Aorta (tissue), 5 donors: ENCODE data around the gene ZNF226. TPM values are rescaled to one million over a fixed set of nuclear protein-coding genes. Genes with fewer than 3 reads are reported as not detected.
"Not testable (repeated sequence)": the region's sequence is repeated elsewhere in the genome, so short reads cannot be mapped to it uniquely, and the experiment has no call there.

Experiments used
- ATAC-seq: fragments of 200-7000 bp; cut with Tn5 transposase; one replicate; pipeline ENCODE4 v1.9.1; 2022; ENCODE audit warnings: moderate library complexity; ENCODE audit not compliant: low FRiP score
- DNase-seq, 2 donors: peaks; one replicate each; pipeline ENCODE4 v3.0.0-alpha.2; 2020
- H3K27ac ChIP-seq, 2 donors: one replicate each; pipeline ENCODE4 v1.5.1; 2013; ENCODE audit warnings: low read length in 2 of 2, mild to moderate bottlenecking in 2 of 2, moderate library complexity in 2 of 2, control low read depth in 1 of 2, inconsistent platforms in 1 of 2, low read depth in 1 of 2
- H3K27me3 ChIP-seq, 2 donors: one replicate each; pipeline ENCODE4 v1.6.1; 2013; ENCODE audit warnings: control low read depth in 1 of 2, low read length in 1 of 2, mild to moderate bottlenecking in 1 of 2, moderate library complexity in 1 of 2; ENCODE audit not compliant: insufficient read depth in 2 of 2, control insufficient read depth in 1 of 2
- H3K36me3 ChIP-seq, 2 donors: one replicate each; pipeline ENCODE4 v1.6.1; 2013; ENCODE audit warnings: control low read depth in 1 of 2, low read length in 1 of 2, mild to moderate bottlenecking in 1 of 2; ENCODE audit not compliant: insufficient read depth in 2 of 2, control insufficient read depth in 1 of 2
- H3K4me1 ChIP-seq, 2 donors: one replicate each; pipeline ENCODE4 v1.6.1; 2013; ENCODE audit warnings: low read length in 2 of 2, control low read depth in 1 of 2, mild to moderate bottlenecking in 1 of 2, moderate library complexity in 1 of 2; ENCODE audit not compliant: insufficient read depth in 2 of 2, control insufficient read depth in 1 of 2
- H3K4me3 ChIP-seq, 2 donors: one replicate each; pipeline ENCODE4 v1.5.1; 2013; ENCODE audit warnings: low read length in 2 of 2, control low read depth in 1 of 2, mild to moderate bottlenecking in 1 of 2
- H3K9me3 ChIP-seq: one replicate; pipeline ENCODE4 v1.6.1; 2013; ENCODE audit warnings: mild to moderate bottlenecking, low read length; ENCODE audit not compliant: control insufficient read depth
- WGBS, 2 donors: extraction: QIAGEN DNeasy Blood & Tissue Kit; methylation state at CpG; one replicate each; pipeline ENCODE4 v1.1.7; 2013; 5-methylcytosine and 5-hydroxymethylcytosine counted together
- intact Hi-C, 2 donors: fragments of 100-400 bp; cut with DNase I; formaldehyde crosslinking; loops; one replicate each; pipeline versions ENCODE4 v1.14.2 to v1.15.0; 2022
- polyA plus RNA-seq, 2 donors: library from polyadenylated mRNA; stranded (reverse); fragments of 200-250 nt; gene quantifications; one replicate each; pipeline ENCODE4 v1.2.3, GENCODE V29; 2013
- total RNA-seq, 2 donors: library from RNA; stranded (reverse); fragmentation: NEBNext Ultra II Directional; extraction: Animal tissue kit (Norgen Biotek cat#: 25700); gene quantifications; one replicate each; pipeline ENCODE4 v1.2.1, GENCODE V29; 2021
- donor health status: healthy with polysubstance abuse.
- donor health status: Bipolar disorder and iron deficiency.
- donor health status: DM: no; HTN: no; CAD: no.
- donor health status: DM: no; HTN: no; CAD: no.
- donor health status: DM: yes; HTN: yes; CAD: no.

Gene ZNF226
- total and polyA plus RNA-seq, 4 donors: 9.5 to 28.2 (median 19.7) TPM

GRCh38 chr19:44202470-44202869 lies 37.6 kb downstream of the ZNF226 start:
- Histone ChIP-seq H3K4me1 (no peaks in the 10 kb centered on the region), H3K36me3 (no peaks in the 10 kb centered on the region), H3K4me3 (no peak overlapping the region), H3K9me3 (peaks cover 7% of the 10 kb centered on the region), H3K27me3 (no peaks in the 10 kb centered on the region), H3K27ac (no peak overlapping the region)
- intact Hi-C loops: no loop called here
- no peak for DNase-seq
- WGBS, 2 donors: 58 to 59% methylated on average over 1 of the region's 1 CpG
- no peak for ATAC-seq

- no peak for DNase-seq
- intact Hi-C loops: no loop called here
- Histone ChIP-seq H3K4me1 (no peaks in the 10 kb centered on the region), H3K27ac (no peak overlapping the region), H3K4me3 (no peak overlapping the region), H3K27me3 (no peaks in the 10 kb centered on the region), H3K36me3 (no peaks in the 10 kb centered on the region), H3K9me3 (peaks cover 7% of the 10 kb centered on the region)
- ATAC-seq: no peak
- 96% methylated on average over 2 of the region's 2 CpGs; no CpG with 5 or more reads in 1 of the 2 donors for WGBS, 2 donors
Observed at GRCh38 chr19:44202974-44203373, 38.1 kb downstream of the ZNF226 start.

- ATAC-seq, H3K9me3 ChIP-seq, H3K27ac ChIP-seq, intact Hi-C loops, H3K4me3 ChIP-seq, H3K4me1 ChIP-seq, H3K27me3 ChIP-seq, DNase-seq, H3K36me3 ChIP-seq: not testable (repeated sequence)
- 92 to 94% methylated on average over 25 to 31 of the region's 31 CpGs for WGBS, 2 donors
Observed at GRCh38 chr19:44203877-44204276, 39.0 kb downstream of the ZNF226 start.

GRCh38 chr19:44204772-44205171 lies 39.9 kb downstream of the ZNF226 start:
- Histone ChIP-seq H3K27ac (no peak overlapping the region), H3K36me3 (no peaks in the 10 kb centered on the region), H3K27me3 (no peaks in the 10 kb centered on the region), H3K4me3 (no peak overlapping the region), H3K4me1 (no peaks in the 10 kb centered on the region), H3K9me3 (peaks cover 1% of the 10 kb centered on the region)
- WGBS, 2 donors: 73 to 88% methylated on average over 2 of the region's 2 CpGs
- no peak for DNase-seq
- ATAC-seq: no peak
- intact Hi-C loops: loop anchor here in 1 of 2 donors (5.0 kb wide), 1 partner anchor 103 kb away; the partner anchor contains the start of gene ZNF235

GRCh38 chr19:44207126-44207803 lies 42.4 kb downstream of the ZNF226 start:
- peak overlapping the region in 1 of 2 donors; percentile 32 for H3K27ac ChIP-seq
- DNase-seq (peak; percentile 92 to 93), ATAC-seq (peak; percentile 96)
- no peaks in the 10 kb centered on the region for H3K9me3 ChIP-seq
- no peaks in the 10 kb centered on the region for H3K36me3 ChIP-seq
- intact Hi-C loops: loop anchor here in 1 of 2 donors (5.0 kb wide), 1 partner anchor 100 kb away; the partner anchor contains the start of gene ZNF235
- no peaks in the 10 kb centered on the region for H3K27me3 ChIP-seq
- WGBS, 2 donors: 4 to 5% methylated on average over 26 of the region's 26 CpGs
- H3K4me1 ChIP-seq: no peaks in the 10 kb centered on the region
- peak overlapping the region; percentile 38 to 42 for H3K4me3 ChIP-seq

- H3K27me3 ChIP-seq: no peaks in the 10 kb centered on the region
Observed at GRCh38 chr19:44212250-44212865, 47.5 kb downstream of the ZNF226 start, which contains the start of gene ZNF227. Gene ZNF227 (plus strand): TSS chr19:44212532. CDS start chr19:44217793, 5,261 bp downstream.

GRCh38 chr19:44212866-44213346 lies 48.0 kb downstream of the ZNF226 start:
- Histone ChIP-seq H3K27ac (peak overlapping the region in 1 of 2 donors; percentile 60), H3K9me3 (peaks cover 5% of the 10 kb centered on the region), H3K36me3 (peaks cover 3 to 5% of the 10 kb centered on the region in 2 donors), H3K4me3 (peak overlapping the region; percentile 64 to 92), H3K4me1 (peaks cover 0 to 3% of the 10 kb centered on the region in 2 donors), H3K27me3 (no peaks in the 10 kb centered on the region)
- ATAC-seq (peak; percentile 31), DNase-seq (no peak)
- intact Hi-C loops: loop anchor here (2.0 to 10.0 kb wide), 2 partner anchors 48 to 142 kb away; partner anchors contain the start of genes ZNF226 (in 2 of the 2) and ZNF112 (in 1 of the 2)
- WGBS, 2 donors: 1 to 2% methylated on average over 15 of the region's 15 CpGs

More at GRCh38 chr19:44212250-44212865, 47.5 kb downstream of the ZNF226 start, which contains the start of gene ZNF227:
- ATAC-seq (peak; percentile 98), DNase-seq (peak; percentile 96 to 97)
- H3K9me3 ChIP-seq: peaks cover 2% of the 10 kb centered on the region
- peak within 1 kb of the TSS; percentile 64 to 92 for H3K4me3 ChIP-seq
- H3K36me3 ChIP-seq: peaks cover under 1 to 2% of the 10 kb centered on the region in 2 donors
- H3K4me1 ChIP-seq: peaks cover 0 to 3% of the 10 kb centered on the region in 2 donors
- WGBS, 2 donors: 0% methylated on average over 37 of the region's 37 CpGs
- H3K27ac ChIP-seq: peak within 1 kb of the TSS in 1 of 2 donors; percentile 60
- intact Hi-C loops: loop anchor here (2.0 to 10.0 kb wide), 2 partner anchors 48 to 142 kb away; partner anchors contain the start of genes ZNF226 (in 2 of the 2) and ZNF112 (in 1 of the 2)

GRCh38 chr19:44219926-44220325 lies 55.0 kb downstream of the ZNF226 start:
- not testable (repeated sequence) for H3K27me3 ChIP-seq, H3K27ac ChIP-seq, H3K4me3 ChIP-seq, DNase-seq, ATAC-seq, H3K36me3 ChIP-seq, H3K4me1 ChIP-seq, H3K9me3 ChIP-seq
- intact Hi-C loops: loop anchor here in 1 of 2 donors (10.0 kb wide), 1 partner anchor 135 kb away; the partner anchor contains the start of gene ZNF112
- 95 to 98% methylated on average over 2 to 3 of the region's 3 CpGs for WGBS, 2 donors
